ENCODE measurements around the gene PYGB. TPM values are rescaled to one million over a fixed set of nuclear protein-coding genes. Genes with fewer than 3 reads are reported as not detected.
A peak's percentile ranks its signal among the peaks of the same experiment; 100 is the strongest.

PYGB gene
- total RNA-seq, 6 donors from 2014 or later = 59.4 to 128 (median 98.4) TPM

DNA sequence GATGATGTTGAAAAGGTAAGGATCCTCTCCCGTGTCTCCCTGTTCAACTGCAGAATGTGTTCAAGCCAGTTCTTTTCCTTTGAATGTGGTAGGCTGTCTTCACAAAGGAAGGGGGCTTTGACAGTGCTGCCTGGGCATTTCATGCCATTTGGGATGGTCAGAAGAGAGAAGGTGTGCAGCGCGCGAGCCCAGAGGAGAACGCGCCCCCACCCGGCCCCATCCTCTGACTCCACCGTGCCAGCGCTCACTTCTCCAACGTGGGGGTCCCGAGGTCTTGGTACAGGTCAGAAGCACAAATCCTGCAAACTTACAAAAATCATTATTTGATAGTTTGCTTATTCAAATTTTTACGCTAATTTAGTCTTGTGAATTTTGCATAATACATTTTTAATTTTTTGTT lies 38.0 kb upstream of the PYGB start:
- ATAC-seq (ENCODE audit: low FRiP score in 2 of 2) (no peak), DNase-seq (no peak)
- no peaks in the 10 kb centered on the region for H3K9me3 ChIP-seq
- H3K4me3 ChIP-seq = no peak overlapping the region
- H3K4me1 ChIP-seq = peaks cover 0 to 7% (median 3%) of the 10 kb centered on the region in 4 donors
- peaks cover 9 to 55% (median 44%) of the 10 kb centered on the region in 4 donors for H3K36me3 ChIP-seq
- H3K27me3 ChIP-seq = no peaks in the 10 kb centered on the region
- TF ChIP-seq, protein P1, sequence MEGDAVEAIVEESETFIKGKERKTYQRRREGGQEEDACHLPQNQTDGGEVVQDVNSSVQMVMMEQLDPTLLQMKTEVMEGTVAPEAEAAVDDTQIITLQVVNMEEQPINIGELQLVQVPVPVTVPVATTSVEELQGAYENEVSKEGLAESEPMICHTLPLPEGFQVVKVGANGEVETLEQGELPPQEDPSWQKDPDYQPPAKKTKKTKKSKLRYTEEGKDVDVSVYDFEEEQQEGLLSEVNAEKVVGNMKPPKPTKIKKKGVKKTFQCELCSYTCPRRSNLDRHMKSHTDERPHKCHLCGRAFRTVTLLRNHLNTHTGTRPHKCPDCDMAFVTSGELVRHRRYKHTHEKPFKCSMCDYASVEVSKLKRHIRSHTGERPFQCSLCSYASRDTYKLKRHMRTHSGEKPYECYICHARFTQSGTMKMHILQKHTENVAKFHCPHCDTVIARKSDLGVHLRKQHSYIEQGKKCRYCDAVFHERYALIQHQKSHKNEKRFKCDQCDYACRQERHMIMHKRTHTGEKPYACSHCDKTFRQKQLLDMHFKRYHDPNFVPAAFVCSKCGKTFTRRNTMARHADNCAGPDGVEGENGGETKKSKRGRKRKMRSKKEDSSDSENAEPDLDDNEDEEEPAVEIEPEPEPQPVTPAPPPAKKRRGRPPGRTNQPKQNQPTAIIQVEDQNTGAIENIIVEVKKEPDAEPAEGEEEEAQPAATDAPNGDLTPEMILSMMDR (IDR thresholded peaks at IDR 0.05) = no peak
- TF ChIP-seq EP300 (IDR thresholded peaks at IDR 0.05) (no peak), POLR2AphosphoS5 (IDR thresholded peaks at IDR 0.05) (no peak), POLR2A (IDR thresholded peaks at IDR 0.05) (no peak)
- WGBS, 2 donors = 96 to 99% methylated on average over 12 of the region's 12 CpGs
- H3K27ac ChIP-seq = no peak overlapping the region

DNA sequence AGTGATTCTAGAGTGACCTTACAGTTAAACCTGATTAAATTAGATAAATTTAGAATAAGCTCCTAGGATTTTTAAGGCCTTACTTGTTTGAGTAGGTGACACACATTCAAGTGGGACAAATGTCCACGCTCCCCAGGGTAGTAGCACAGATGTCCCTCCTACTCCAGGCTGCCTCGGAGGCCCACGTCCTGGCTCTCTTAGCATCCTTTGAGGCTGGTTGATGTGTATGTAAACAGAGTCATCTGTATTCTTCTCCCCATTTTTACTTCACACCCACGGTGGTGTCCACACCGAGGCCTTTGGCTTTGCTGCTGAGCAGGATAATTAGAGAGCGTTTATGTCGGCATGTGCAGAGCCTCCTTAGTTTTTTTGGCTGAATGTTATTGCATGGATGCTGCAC lies 36.6 kb upstream of the PYGB start:
- 76 to 87% methylated on average over 7 of the region's 7 CpGs for WGBS, 2 donors
- no peak overlapping the region for H3K4me3 ChIP-seq
- TF ChIP-seq, protein P1 (IDR thresholded peaks at IDR 0.05) = no peak
- TF ChIP-seq POLR2A (IDR thresholded peaks at IDR 0.05) (no peak), POLR2AphosphoS5 (IDR thresholded peaks at IDR 0.05) (no peak), EP300 (IDR thresholded peaks at IDR 0.05) (no peak)
- no peak overlapping the region for H3K27ac ChIP-seq
- no peaks in the 10 kb centered on the region for H3K9me3 ChIP-seq
- H3K4me1 ChIP-seq = peaks cover 0 to 5% (median 0%) of the 10 kb centered on the region in 4 donors
- H3K36me3 ChIP-seq = peaks cover 19 to 68% (median 58%) of the 10 kb centered on the region in 4 donors
- no peak for DNase-seq
- no peaks in the 10 kb centered on the region for H3K27me3 ChIP-seq
- ATAC-seq (ENCODE audit: low FRiP score in 2 of 2) = no peak

DNA sequence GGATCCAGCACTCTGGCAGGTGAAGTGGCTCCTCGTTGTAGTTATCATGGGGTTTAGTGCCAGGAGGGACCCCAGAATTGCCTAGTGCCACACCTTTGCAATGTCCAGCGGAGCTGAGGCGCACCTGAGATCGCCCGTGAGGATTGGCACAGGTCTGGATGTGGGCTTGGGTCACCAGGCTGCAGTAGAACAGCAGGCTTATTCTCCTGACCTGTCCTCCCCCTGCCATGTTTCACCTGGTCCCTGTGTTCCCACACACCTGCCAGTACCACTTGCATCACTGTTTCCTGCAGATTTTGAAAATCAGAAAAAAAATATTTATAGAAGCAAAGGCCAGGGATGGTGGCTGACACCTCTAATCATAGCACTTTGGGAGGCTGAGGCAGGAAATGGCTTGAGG lies 35.6 kb upstream of the PYGB start:
- TF ChIP-seq EP300 (IDR thresholded peaks at IDR 0.05) (no peak), POLR2AphosphoS5 (IDR thresholded peaks at IDR 0.05) (no peak), POLR2A (IDR thresholded peaks at IDR 0.05) (no peak)
- TF ChIP-seq, protein P1 (IDR thresholded peaks at IDR 0.05) = no peak
- H3K9me3 ChIP-seq = no peaks in the 10 kb centered on the region
- no peaks in the 10 kb centered on the region for H3K27me3 ChIP-seq
- ATAC-seq (ENCODE audit: low FRiP score in 2 of 2) (no peak), DNase-seq (no peak)
- peaks cover 0 to 5% (median 0%) of the 10 kb centered on the region in 4 donors for H3K4me1 ChIP-seq
- no peak overlapping the region for H3K27ac ChIP-seq
- WGBS, 2 donors = 75 to 100% methylated on average over 4 to 5 of the region's 5 CpGs
- no peak overlapping the region for H3K4me3 ChIP-seq
- peaks cover 22 to 75% (median 64%) of the 10 kb centered on the region in 4 donors for H3K36me3 ChIP-seq

DNA sequence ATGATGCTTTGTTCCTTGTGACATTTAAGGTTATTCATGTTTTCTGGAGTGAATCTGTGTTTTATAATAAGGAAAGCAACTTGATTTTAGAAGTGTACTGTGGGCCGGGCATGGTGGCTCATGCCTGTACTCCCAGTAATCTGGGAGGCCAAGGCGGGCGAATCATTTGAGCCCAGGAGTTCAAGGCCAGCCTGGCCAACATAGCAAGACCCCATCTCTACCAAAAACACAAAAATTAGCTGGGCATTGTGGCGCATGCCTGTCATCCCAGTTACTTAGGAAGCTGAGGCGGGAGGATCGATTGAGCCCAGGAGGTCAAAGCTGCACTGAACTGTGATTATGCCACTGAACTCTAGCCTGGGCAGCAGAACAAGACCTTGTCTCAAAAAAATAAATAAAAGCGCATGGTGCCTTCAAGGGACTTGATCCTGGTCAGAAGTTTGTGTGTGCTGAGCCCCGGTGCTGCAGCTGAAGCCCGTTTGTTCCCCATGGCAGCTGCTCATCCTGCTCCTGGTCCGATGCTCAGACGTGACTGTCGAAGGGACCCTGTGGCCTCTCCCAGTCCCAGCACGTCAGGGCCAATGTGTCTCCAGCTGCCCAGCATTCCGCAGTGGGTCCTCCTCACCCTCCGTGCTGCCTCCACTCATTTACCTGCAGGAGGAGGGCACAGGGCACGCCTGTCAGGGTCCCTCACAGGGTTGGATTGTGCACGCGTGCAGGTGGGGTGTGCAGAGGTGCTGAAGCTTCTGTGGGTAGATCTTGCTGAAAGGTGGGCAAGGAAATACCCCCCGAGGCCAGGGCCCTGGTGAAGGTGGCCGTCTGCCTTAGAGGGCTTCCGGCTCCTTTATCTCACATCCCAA lies 34.1 kb upstream of the PYGB start:
- peak in 1 of 2 donors; percentile 27 for DNase-seq
- Histone ChIP-seq H3K27ac (no peak overlapping the region), H3K27me3 (no peaks in the 10 kb centered on the region), H3K9me3 (no peaks in the 10 kb centered on the region), H3K4me1 (no peaks in the 10 kb centered on the region), H3K4me3 (no peak overlapping the region), H3K36me3 (peaks cover 27 to 90% (median 73%) of the 10 kb centered on the region in 4 donors)
- 92 to 98% methylated on average over 16 to 21 of the region's 21 CpGs for WGBS, 2 donors
- TF ChIP-seq POLR2A (IDR thresholded peaks at IDR 0.05) = no peak
- no peak for TF ChIP-seq EP300 (IDR thresholded peaks at IDR 0.05)
- TF ChIP-seq POLR2AphosphoS5 (IDR thresholded peaks at IDR 0.05) = no peak
- TF ChIP-seq, protein P1 (IDR thresholded peaks at IDR 0.05) = no peak
- no peak for ATAC-seq (ENCODE audit: low FRiP score in 2 of 2)
